Measurements from ENCODE around the gene RIPOR3.

Gene RIPOR3

DNA sequence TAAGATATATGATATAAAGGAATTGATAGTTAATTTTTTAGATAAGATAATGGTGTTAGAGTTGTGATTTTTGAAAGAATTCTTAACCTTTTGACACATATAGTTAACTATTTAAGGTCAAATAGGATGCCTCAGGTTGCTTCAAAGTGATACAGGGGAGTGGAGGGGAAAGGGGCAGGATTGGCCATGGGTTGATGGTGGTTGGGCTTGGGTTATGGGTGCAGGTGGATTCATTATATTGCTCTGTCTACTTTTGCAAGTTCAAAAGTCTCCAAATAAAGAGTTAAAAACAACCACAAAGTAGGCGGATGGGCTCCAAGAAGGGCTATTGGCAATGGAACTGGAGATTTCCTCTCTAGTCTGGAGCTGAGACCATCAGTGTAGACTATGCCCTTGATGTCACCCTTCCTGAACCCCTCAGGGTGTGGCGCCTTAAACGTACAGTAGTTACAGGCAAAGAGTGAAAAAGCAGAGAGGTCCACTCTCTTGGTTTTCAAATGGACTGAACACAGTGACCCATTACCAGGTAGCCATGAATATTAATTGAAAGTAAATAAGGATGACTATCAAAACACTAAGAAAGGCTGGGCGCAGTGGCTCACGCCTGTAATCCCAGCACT is 100.0 kb downstream of the RIPOR3 start:
- DNase-seq = no peak

DNA sequence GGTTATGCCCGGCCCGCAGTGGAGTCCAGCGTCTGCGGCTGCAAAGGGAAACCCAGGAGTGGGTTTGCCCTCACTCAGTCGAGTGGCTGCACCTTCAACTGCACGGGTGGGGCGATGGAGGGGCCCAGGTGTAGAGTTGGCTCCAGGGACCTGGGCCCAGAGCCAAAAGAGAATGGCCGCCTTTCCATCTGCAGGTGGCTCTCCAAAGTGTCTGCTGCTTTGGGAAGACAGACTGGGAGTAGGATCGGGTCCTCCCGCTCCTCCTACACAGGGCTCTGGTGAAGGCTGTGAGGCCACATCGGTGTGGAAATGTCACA is 101.0 kb downstream of the RIPOR3 start:
- DNase-seq = no peak

DNA sequence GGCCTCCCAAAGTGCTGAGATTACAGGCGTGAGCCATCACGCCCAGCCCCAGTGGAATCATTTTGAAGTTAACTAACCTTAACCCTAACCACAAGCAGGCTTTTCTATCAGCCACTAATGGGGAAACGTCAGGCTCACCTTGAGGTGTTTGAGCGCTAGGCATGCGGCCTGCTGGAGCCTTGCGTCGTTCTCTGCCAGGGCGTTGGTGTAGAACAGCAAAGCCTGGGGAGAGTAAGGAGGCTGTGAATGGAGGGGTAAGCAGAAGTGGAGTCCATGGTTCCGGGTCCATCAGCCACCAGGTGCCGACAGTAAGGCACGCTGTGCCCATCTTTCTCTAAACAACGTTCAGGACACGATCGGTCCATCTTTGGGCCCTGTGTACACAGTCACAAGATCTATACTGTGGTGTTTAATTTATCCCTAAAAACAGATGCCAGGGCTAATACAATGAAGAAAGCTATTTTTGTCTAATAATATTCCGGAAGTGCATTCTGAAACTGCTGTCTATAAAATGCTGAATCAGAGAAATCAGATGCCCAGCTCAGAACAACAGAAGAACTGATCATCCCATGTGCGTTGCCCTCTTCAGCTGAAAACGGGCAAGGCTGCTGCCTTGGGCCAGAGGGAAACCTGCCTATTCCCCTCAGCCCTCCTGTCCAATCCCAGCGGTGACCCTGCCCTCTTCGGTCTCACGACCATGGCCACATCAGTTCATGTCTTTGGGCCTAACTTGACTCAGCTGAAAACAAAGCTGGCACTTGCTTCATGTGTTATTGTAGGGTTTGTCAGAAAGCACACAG is 101.6 kb downstream of the RIPOR3 start:
- no peak for DNase-seq

DNA sequence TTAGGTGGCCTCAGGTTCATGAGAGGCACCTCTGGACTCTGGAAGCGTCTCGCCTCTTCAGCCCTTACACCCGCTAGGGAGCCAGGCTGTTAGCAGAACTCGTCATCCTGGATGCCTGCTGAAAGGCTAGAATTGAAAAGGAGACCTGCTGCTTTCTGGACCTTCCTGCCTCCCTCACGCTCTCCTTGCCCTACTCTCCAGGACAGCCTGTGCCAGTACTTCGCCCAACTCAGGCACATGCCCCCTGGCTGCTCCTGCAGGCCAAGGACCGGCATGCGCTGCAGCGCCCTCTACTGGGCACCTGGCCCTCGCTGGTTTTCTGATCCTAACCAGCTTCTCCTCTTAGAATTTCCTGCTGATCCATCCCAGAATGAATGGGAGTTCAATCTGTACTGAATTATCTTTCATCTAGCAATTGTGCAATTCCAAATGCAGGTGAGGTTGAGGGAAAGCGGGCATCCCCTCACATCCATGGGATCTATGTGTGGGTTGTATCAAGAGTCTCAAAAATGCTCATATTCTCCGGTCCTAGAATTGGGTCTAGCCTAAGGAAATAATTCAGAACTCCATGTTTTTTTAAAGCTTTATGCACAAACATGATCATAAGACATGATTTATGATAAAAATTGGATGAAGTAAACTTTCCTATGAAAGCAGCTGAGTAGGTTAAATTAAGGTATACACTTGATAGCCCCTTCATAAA is 103.2 kb downstream of the RIPOR3 start:
- DNase-seq = peak in 34 of 51 donors; percentile 5 to 70 (median 28)

DNA sequence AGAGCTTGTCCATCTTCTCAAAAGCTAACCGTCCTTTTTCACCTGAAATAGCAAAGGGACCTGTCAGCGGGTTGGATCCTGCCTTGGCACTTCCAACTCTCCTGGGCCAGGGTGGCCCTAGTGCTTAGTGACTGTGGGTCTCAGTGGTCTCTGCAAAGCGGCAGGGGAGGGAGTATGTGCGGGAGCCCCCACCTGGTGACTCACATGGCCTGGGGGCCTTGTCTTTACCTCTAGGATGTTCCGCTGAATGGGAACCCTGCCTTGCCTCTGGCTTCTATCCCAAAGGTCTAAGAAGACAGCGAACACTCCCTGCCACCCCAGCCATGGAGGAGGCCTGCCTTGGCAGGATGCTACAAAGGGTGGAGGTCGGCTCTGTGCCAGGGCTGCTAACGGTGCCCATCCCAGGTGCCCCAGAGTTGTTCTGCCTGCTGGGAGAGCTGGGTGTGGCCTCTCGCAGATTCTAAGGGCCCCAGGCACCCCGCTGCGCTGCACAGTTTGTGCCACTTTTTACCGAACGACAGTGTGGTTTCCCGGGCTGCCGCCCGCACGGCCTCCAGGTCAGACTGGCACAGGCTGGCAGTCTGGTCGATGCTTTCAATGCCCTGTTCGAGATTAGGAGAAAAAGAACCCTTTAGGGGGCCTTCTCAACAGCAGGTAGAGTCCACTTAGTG is 103.9 kb downstream of the RIPOR3 start:
- DNase-seq = no peak

DNA sequence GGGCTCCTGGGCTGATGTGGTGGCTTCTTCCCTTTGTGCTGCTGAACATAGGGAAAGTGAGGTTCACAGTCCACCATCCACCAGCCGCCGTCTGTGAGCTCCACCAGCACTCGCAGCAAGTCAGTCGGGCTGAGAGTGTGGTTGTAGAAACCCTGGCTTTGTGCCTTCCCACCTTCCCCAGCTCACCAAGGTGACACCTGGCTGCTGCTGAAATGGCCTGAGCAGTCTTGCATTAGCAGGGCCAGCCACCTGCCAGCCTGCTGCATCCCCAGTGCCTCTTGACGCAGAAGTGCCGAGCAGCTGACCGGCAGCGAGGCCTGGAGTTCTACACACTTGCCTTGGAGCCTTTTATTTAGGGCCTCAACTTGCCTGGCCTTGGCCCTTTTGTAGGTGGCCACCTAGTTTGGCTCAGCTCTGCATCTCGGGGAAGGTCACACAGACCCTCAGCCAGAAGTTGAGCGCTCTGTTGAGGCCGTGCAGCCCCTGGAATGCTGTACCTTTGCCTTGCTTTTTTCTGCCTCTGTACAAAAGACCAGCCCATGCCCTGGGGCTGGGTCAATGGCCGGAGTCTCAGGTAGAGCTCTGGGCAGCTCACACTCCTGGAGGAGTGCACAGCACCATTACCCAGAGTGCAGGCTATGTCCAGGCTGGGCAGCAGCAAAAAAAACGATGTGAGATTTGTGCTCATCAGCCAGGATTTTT is 104.7 kb downstream of the RIPOR3 start:
- DNase-seq = no peak

DNA sequence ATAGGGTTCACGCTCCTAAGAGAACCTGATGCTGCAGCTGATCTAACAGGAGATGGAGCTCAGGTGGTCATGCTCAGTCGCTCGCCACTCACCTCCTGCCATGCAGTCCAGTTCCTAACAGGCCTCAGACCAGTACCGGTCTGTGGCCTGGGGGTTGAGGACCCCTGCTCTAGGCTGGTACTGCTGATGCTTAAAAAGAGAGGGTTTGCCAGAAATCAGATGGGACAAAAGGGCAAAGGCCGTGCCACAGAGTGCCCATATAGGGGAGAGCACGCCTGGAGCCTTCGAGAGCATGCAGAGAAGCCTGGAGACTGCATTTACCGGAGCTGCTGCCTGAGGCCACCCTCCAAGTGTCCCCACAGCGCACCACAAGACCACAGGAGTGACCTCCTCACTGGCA is 105.7 kb downstream of the RIPOR3 start:
- DNase-seq = no peak

DNA sequence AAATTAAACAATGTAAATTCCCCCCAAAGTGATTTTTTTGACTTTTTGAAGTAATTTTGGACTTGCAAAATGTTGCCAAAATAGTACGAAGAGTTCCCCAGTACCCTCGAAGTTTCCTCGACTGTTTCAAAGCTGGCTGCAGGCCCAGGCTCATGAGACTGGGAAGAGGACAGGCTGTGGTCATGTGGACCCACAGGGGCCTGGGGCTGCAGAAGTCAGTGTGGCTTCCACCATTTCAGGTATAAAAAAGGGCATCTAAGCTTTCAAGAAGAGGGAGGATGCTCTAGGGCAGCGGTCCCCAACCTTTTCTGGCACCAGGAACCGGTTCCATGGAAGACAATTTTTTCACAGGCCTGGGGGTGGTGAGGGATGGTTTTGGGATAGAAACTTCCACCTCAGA is 106.1 kb downstream of the RIPOR3 start:
- no peak for DNase-seq

DNA sequence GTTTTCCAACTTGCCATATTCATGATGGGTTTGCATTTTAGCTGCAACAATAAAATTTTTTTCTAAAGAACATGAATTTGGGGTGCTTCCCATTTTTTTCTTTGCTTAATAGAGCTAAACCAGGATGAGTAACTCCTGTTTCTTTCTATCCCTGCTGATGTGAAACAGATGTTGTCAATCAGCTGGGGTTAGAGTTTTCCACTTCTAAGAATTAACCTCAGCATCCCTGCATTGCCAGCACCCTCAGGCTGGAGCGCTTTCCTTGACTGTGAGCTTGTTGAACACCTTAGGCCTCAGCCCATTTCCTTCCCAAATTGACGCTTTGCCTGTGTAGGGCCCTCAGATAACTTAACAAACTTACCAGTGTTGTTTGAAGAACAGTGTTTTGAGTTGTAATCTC is 106.7 kb downstream of the RIPOR3 start:
- DNase-seq = no peak

DNA sequence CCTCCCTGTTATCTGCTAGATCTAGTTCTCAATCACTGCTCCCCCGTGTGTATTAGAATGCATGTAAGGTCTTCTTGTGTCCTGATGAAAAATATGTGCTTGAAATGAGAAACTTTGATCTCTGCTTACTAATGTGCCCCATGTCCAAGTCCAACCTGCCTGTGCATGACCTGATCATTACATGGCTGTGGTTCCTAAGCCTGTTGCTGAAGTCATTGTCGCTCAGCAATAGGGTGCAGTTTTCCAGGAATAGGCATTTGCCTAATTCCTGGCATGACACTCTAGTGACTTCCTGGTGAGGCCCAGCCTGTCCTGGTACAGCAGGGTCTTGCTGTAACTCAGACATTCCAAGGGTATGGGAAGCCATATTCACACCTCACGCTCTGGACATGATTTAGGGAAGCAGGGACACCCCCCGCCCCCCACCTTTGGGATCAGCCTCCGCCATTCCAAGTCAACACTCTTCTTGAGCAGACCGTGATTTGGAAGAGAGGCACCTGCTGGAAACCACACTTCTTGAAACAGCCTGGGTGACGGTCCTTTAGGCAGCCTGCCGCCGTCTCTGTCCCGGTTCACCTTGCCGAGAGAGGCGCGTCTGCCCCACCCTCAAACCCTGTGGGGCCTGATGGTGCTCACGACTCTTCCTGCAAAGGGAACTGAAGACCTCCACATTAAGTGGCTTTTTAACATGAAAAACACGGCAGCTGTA is 107.7 kb downstream of the RIPOR3 start:
- DNase-seq = no peak

DNA sequence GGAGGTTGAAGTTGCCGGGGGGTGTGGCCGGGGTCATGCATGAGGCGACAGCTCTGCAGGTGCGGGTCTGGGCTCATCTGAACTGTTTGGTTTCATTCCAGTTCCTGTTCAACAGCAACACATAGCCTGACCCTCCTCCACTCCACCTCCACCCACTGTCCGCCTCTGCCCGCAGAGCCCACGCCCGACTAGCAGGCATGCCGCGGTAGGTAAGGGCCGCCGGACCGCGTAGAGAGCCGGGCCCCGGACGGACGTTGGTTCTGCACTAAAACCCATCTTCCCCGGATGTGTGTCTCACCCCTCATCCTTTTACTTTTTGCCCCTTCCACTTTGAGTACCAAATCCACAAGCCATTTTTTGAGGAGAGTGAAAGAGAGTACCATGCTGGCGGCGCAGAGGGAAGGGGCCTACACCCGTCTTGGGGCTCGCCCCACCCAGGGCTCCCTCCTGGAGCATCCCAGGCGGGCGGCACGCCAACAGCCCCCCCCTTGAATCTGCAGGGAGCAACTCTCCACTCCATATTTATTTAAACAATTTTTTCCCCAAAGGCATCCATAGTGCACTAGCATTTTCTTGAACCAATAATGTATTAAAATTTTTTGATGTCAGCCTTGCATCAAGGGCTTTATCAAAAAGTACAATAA is 108.6 kb downstream of the RIPOR3 start:
- DNase-seq = no peak

DNA sequence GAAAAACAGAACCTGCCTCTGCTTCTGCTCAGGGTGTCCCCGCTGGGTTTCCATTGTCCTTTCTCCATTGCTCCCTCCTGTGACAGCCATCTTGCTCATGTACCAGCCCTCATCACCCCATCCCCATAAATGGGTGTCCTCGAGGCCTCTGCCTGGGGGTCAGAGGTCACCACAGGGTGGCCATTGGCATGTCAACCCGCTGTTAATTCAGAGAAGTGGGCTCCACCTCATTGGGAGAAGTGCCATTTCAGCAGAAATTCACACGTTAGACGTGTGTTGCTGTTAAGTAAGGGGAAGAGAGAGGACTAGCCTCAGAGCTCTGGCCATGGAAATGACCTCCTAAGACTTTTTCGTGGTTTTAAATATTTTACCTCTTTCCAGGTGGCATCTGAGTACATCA is 109.2 kb downstream of the RIPOR3 start:
- no peak for DNase-seq

DNA sequence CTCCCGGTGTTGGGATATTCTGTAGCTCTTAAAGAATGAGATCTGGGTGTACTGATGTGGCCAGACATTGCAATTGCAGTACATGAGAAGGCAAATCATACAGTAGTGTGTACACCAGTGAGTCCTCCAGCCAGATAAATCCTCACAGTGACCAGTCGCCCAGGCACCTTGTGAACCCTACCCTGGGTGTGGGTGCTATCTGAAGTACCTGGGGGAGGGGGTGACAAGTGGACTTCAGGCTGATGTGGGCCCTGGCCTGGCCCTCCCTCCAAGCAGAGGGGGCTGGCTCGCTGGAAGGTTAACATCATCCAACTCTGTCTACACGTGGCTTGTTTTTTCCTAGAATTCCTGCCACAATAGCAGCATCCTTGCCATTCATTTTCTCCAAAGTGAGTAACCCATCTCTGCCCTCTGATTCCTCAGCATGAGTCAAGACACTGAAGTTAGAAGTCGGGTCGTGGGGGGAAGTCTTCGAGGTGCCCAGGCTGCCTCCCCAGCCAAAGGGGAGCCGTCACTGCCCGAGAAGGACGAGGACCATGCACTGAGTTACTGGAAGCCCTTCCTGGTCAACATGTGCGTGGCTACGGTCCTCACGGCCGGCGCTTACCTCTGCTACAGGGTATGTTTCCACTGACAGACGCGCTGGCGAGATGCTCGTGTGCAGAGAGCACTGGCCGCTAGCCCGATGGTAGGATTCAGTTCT is 110.3 kb downstream of the RIPOR3 start:
- DNase-seq = no peak

DNA sequence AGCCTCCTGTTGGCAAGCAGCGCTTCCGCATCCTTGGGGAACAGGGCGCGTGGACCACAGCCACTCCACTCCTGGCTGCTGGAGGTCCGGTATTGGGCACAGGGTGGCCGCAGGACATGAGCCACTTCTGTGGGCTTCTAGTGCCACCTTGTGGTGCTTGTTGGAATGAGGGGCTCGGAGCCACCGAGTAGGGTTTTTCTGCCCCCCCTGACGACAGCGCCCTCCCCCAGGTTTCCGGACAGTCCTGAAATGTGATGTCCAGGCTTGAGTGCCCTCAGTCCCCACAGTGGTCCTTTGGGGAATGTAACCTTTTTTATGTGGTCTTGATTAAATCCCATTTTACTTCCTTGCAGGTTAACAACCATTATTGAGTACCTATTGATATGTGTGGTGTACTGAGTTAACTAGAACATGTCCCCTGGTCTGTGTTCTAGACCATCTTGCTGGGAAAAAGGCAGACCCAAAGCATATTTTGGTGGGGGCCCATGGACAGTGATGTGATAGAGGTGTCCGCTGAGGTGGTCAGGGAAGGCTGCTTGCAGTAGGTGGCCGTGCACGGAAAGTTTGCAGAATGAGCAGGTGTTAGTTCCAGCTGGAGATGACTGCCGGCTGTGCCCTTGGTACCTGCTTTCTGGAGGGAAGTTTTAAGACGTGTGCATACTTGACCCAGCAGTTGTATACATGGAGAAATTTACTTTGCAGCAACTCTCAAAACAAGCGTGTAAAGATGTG is 111.2 kb downstream of the RIPOR3 start:
- DNase-seq = peak in 36 of 51 donors; percentile 2 to 70 (median 28)

DNA sequence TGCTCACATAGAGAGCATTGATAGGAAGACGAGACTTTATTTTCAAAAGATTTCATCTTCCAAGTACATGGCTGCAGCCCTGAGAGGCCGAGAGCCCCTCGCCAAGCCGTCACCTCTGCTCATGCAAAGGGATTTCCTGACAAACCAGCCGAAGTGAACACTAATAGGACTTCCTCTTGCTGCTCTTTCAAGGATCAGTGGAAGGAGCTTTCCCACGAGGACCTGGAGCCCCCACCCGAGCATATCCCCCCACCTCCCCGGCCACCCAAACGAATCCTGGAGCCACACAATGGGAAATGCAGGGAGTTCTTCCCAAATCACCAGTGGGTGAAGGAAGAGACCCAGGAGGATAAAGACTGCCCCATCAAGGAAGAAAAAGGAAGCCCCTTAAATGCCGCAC is 111.8 kb downstream of the RIPOR3 start:
- DNase-seq = no peak

DNA sequence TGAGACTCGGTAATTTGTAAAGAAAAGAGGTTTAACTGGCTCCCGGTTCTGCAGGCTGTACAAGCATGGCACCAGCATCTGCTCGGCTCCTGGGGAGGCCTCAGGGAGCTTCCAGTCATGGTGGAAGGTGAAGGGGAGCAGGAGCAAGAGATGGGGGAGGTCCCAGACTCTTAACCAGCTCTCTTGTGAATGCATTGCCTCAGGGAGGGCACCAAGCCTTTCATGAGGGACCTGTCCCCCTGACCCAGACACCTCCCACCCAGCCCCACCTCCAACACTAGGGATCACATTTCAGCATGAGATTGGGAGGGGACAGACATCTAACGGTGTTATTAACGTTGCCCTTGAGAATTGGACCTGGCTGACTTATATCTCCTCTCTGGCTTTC is 112.6 kb downstream of the RIPOR3 start:
- DNase-seq = no peak

DNA sequence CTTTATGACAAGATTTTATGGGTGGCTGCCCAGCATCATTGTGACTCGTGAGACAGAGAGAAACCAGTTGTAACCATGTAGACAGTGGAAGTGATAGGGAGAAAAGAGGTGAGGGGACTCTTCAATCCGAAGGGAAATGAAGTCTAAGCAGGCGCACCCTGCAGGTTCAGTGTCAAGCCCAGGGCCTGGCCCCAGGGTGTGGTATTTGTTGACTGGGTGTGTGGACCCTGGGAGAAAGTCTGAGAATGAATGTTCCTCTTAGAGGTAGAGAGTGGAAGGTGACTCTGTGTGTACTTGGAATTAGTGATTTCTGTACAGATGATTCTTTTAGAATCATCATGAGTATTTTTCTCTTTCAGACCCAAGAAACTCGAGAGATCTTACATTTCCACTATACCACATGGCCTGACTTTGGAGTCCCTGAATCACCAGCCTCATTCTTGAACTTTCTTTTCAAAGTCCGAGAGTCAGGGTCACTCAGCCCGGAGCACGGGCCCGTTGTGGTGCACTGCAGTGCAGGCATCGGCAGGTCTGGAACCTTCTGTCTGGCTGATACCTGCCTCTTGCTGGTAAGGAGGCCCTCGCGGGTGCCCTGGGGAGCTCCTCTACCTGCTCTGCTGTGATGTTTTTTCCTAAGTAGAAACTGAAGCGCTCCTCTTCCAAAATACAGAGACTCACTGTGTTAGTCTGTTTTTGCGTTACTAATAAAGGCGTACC is 113.1 kb downstream of the RIPOR3 start:
- DNase-seq = no peak
